K562 (cell line): ENCODE results near the gene HEMK1. TPM values are rescaled to one million over a fixed set of nuclear protein-coding genes. Genes with fewer than 3 reads are reported as not detected.

Experiments
- MGA ChIP-seq: fragments of 450-650 bp; IDR thresholded peaks from 2 replicates; pipeline ENCODE4 v1.6.1; 2016; ENCODE audit warnings: mild to moderate bottlenecking, moderate library complexity
- MXI1 ChIP-seq: IDR thresholded peaks from 2 replicates; pipeline ENCODE4 v1.6.1; 2011; ENCODE audit warnings: low read depth, mild to moderate bottlenecking, improper control_type of control experiment, low read length
- POLR2B ChIP-seq: fragments of 450-650 bp; IDR thresholded peaks from 2 replicates; pipeline ENCODE4 v1.6.1; 2018; ENCODE audit warnings: low read depth; ENCODE audit not compliant: partially characterized antibody
- STAT5A ChIP-seq: IDR thresholded peaks from 2 replicates; pipeline ENCODE4 v1.6.1; 2012; ENCODE audit warnings: low read length, inconsistent platforms, borderline replicate concordance
- ZMIZ1 ChIP-seq, 2 experiments: fragments of 150-350 bp in 1 of 2; IDR thresholded peaks; 2 replicates each; pipeline ENCODE4 v1.6.1; 2012 to 2016; ENCODE audit warnings: low read depth in 2 of 2, low read length in 2 of 2, mild to moderate bottlenecking in 1 of 2, moderate library complexity in 1 of 2
- polyA plus RNA-seq, 8 experiments: library from polyadenylated mRNA; depleted of rRNA in 4 of 8; stranded (reverse) in 5 of 8; unstranded in 3 of 8; fragments of >200 nt; fragmentation: Nextera tagmentation in 2 of 8; fragmentation: Illumina TruSeq in 1 of 8; extraction: Ambion mirVana in 2 of 8; extraction: Trizol in 1 of 8; gene quantifications; 2 replicates each; pipeline versions ENCODE4 v1.2.1 to v1.2.3, GENCODE V29; 2011 to 2014; ENCODE audit warnings: inconsistent platforms in 1 of 8, missing spikeins in 1 of 8
- total RNA-seq, 7 experiments: library from RNA; depleted of rRNA in 6 of 7; stranded (reverse); fragments of >200 nt in 6 of 7; fragmentation: Illumina TruSeq in 2 of 7; extraction: Trizol in 2 of 7; gene quantifications; 2 replicates each; pipeline versions ENCODE4 v1.2.1 to v1.2.3, GENCODE V29; 2011 to 2021; ENCODE audit warnings: low replicate concordance in 1 of 7
- TF ChIP-seq, protein P1 (sequence below): IDR thresholded peaks from 2 replicates; pipeline ENCODE4 v1.6.1; 2014; ENCODE audit warnings: antibody characterized with exemption
- TF ChIP-seq, protein P2 (sequence below): fragments of 450-650 bp; IDR thresholded peaks from 2 replicates; pipeline ENCODE4 v1.6.1; 2016

The HEMK1 gene
- total and polyA plus RNA-seq, 9 of the 15 experiments (the other 6 are each of a cell fraction or from before 2014, with no cell fraction given): 2.0 to 16.8 (median 11.4) TPM

DNA sequence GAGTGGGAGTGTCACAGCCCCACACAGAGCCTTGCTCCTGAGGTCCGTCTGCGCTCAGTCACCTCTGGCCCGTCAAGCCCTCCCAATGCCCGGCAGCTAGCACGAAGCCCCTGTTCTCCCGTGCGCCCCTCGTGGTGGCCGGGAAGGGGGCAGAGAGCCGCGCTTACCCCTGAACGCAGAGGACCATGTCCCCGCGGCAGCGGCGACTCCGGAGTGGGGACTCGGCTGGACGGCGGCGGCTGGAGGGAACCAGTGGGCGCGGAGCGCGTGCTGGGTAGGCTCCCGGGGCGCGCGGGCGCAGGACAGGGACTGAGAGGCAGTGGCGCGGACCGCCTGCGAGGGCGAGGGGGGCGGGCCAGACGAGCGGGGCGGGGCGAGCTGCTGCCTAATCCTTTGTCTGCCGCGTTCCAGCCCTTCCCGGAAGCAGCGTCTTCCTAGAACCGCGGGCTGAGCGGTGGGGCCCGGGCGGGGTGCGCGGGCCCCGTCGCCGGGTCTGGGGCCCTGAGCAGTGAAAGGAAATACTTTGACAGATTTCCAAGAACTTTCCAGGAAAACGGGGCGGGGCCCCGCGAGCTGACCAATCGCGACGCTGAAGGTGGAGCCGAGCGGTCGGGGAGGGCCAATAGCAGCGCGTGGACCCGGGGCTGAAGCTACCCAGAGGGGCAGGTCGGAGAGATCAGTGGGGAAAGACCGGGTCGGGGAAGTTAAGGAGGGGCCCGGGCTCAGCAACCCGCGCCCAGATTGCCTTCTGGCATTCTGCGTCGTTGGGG is 42.3 kb downstream of the HEMK1 start, which contains the start of gene CISH (continued):
- TF ChIP-seq ZMIZ1 (IDR thresholded peaks at IDR 0.05; ENCODE audit: low read depth in 2 of 2, low read length in 2 of 2) (no peak), MXI1 (no peak; the same call in 1 of the 2 replicates), MGA (peak; percentile 84), POLR2B (peak; percentile 80), STAT5A (peak; percentile 96)
- TF ChIP-seq, protein P1, sequence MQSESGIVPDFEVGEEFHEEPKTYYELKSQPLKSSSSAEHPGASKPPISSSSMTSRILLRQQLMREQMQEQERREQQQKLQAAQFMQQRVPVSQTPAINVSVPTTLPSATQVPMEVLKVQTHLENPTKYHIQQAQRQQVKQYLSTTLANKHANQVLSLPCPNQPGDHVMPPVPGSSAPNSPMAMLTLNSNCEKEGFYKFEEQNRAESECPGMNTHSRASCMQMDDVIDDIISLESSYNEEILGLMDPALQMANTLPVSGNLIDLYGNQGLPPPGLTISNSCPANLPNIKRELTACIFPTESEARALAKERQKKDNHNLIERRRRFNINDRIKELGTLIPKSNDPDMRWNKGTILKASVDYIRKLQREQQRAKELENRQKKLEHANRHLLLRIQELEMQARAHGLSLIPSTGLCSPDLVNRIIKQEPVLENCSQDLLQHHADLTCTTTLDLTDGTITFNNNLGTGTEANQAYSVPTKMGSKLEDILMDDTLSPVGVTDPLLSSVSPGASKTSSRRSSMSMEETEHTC: no peak
- TF ChIP-seq, protein P2, sequence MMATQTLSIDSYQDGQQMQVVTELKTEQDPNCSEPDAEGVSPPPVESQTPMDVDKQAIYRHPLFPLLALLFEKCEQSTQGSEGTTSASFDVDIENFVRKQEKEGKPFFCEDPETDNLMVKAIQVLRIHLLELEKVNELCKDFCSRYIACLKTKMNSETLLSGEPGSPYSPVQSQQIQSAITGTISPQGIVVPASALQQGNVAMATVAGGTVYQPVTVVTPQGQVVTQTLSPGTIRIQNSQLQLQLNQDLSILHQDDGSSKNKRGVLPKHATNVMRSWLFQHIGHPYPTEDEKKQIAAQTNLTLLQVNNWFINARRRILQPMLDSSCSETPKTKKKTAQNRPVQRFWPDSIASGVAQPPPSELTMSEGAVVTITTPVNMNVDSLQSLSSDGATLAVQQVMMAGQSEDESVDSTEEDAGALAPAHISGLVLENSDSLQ: peak; percentile 78
